NB4 (cell line): ENCODE measurements around the gene KLHL33.

Experiments used
- CTCF ChIP-seq: IDR thresholded peaks from one replicate; pipeline ENCODE4 v1.5.1; 2012; ENCODE audit warnings: low read depth, low read length
- POLR2A ChIP-seq: IDR thresholded peaks from 2 replicates; pipeline ENCODE4 v1.6.1; 2011; ENCODE audit warnings: mild to moderate bottlenecking; ENCODE audit not compliant: insufficient read length; ENCODE audit errors: extremely low read depth

GRCh38 chr14:20438664-20439063, 2.7 kb upstream of the KLHL33 start:
- TF ChIP-seq CTCF (no peak), POLR2A (no peak)
